ENCODE results near the gene PNPLA7.
"Not testable (repeated sequence)": the region's sequence is repeated elsewhere in the genome, so short reads cannot be mapped to it uniquely, and the experiment has no call there.

The PNPLA7 gene

DNA sequence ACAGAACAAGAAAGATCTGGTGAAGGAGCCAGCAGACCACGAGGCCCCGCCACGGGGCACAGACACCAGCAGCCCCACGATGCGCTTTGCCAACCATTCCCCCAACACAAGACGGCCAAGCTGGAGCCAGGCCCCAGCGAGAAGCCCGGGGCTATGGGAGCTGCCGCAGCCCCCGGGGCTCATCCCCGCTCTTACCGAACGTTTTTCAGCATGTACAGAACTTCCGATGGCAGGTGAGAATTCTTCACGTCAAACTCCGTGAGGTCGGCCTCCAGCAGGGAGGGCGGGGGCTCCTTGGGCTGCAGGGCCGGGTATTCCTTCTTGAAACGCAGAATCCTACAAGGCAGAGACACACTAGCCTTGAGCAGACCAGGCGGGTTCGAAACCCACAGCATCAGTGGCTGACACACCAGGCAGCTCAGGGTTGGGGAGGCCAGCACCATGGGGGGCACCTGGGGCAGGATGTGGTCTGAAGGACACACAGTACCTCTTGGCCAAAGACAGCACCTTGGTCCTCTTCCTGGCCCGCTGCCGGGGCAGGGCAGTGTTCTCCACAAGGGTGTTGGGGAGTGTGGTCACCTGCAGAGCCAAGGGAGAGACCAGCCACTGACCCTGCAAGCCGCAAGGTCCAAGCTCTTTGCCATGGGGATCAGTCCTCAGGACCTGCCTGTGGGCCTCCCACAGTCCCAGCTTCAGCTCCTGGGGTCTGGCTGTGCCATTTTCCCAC lies 6.8 kb downstream of the PNPLA7 start:
- no peak overlapping the region for H3K27ac ChIP-seq (ENCODE audit: insufficient read depth, low read depth, low read length, poor library complexity, severe bottlenecking)
- 94% methylated on average over 25 of the region's 25 CpGs for WGBS, 2 experiments
- H3K9me3 ChIP-seq (ENCODE audit: control insufficient read depth, low read length), result no peaks in the 10 kb centered on the region
- H3K27me3 ChIP-seq (ENCODE audit: control insufficient read depth, insufficient read depth, low read length, poor library complexity, severe bottlenecking), result no peaks in the 10 kb centered on the region
- H3K4me3 ChIP-seq (ENCODE audit: insufficient read depth, low read depth, low read length), result no peak overlapping the region
- no peaks in the 10 kb centered on the region for H3K4me1 ChIP-seq (ENCODE audit: control insufficient read depth, insufficient read depth, low read length)
- H3K36me3 ChIP-seq (ENCODE audit: control insufficient read depth, insufficient read depth, low read length), result no peaks in the 10 kb centered on the region

GRCh38 chr9:137542486-137542885 lies 7.7 kb downstream of the PNPLA7 start:
- Histone ChIP-seq H3K36me3 (ENCODE audit: control insufficient read depth, insufficient read depth, low read length) (no peaks in the 10 kb centered on the region), H3K27me3 (ENCODE audit: control insufficient read depth, insufficient read depth, low read length, poor library complexity, severe bottlenecking) (no peaks in the 10 kb centered on the region), H3K9me3 (ENCODE audit: control insufficient read depth, low read length) (no peaks in the 10 kb centered on the region), H3K4me1 (ENCODE audit: control insufficient read depth, insufficient read depth, low read length) (no peaks in the 10 kb centered on the region), H3K27ac (ENCODE audit: insufficient read depth, low read depth, low read length, poor library complexity, severe bottlenecking) (no peak overlapping the region), H3K4me3 (ENCODE audit: insufficient read depth, low read depth, low read length) (no peak overlapping the region)
- 90 to 91% methylated on average over 20 of the region's 20 CpGs for WGBS, 2 experiments

- Histone ChIP-seq H3K27ac (ENCODE audit: insufficient read depth, low read depth, low read length, poor library complexity, severe bottlenecking) (no peak overlapping the region), H3K27me3 (ENCODE audit: control insufficient read depth, insufficient read depth, low read length, poor library complexity, severe bottlenecking) (no peaks in the 10 kb centered on the region), H3K4me3 (ENCODE audit: insufficient read depth, low read depth, low read length) (no peak overlapping the region), H3K4me1 (ENCODE audit: control insufficient read depth, insufficient read depth, low read length) (no peaks in the 10 kb centered on the region), H3K36me3 (ENCODE audit: control insufficient read depth, insufficient read depth, low read length) (no peaks in the 10 kb centered on the region), H3K9me3 (ENCODE audit: control insufficient read depth, low read length) (no peaks in the 10 kb centered on the region)
- WGBS, 2 experiments, result 95 to 97% methylated on average over 18 of the region's 18 CpGs
Measured at GRCh38 chr9:137540536-137540935, 9.7 kb downstream of the PNPLA7 start.

DNA sequence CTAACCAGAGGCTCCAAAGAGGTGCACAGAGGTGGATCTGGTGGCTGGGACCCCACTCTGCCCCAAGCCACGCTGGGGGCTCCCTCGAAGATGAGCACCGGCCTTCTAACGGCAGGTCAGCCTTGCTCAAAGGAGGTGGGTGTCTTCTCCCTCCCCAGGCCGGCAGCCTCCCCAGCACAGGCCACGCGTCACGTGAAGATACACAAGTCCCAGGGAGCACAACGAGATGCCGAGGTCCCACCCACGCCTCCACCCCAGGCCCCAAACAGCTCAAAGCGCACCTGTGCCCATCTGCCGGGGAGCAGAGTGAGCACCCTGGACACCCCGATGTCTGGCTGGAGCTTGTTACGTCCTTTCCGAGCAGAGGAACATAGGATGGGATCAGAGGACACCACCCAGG lies 12.1 kb downstream of the PNPLA7 start:
- Histone ChIP-seq H3K27me3 (ENCODE audit: control insufficient read depth, insufficient read depth, low read length, poor library complexity, severe bottlenecking) (no peaks in the 10 kb centered on the region), H3K27ac (ENCODE audit: insufficient read depth, low read depth, low read length, poor library complexity, severe bottlenecking) (no peak overlapping the region), H3K4me1 (ENCODE audit: control insufficient read depth, insufficient read depth, low read length) (no peaks in the 10 kb centered on the region), H3K9me3 (ENCODE audit: control insufficient read depth, low read length) (no peaks in the 10 kb centered on the region), H3K36me3 (ENCODE audit: control insufficient read depth, insufficient read depth, low read length) (no peaks in the 10 kb centered on the region), H3K4me3 (ENCODE audit: insufficient read depth, low read depth, low read length) (no peak overlapping the region)
- WGBS, 2 experiments, result 96 to 97% methylated on average over 16 of the region's 16 CpGs

GRCh38 chr9:137536594-137537131 lies 13.5 kb downstream of the PNPLA7 start:
- H3K4me3 ChIP-seq (ENCODE audit: insufficient read depth, low read depth, low read length); H3K27me3 ChIP-seq (ENCODE audit: control insufficient read depth, insufficient read depth, low read length, poor library complexity, severe bottlenecking); H3K4me1 ChIP-seq (ENCODE audit: control insufficient read depth, insufficient read depth, low read length); H3K36me3 ChIP-seq (ENCODE audit: control insufficient read depth, insufficient read depth, low read length); H3K27ac ChIP-seq (ENCODE audit: insufficient read depth, low read depth, low read length, poor library complexity, severe bottlenecking); H3K9me3 ChIP-seq (ENCODE audit: control insufficient read depth, low read length): not testable (repeated sequence)
- WGBS, 2 experiments, result 94 to 95% methylated on average over 16 of the region's 16 CpGs

GRCh38 chr9:137535120-137535428 lies 15.1 kb downstream of the PNPLA7 start:
- Histone ChIP-seq H3K4me3 (ENCODE audit: insufficient read depth, low read depth, low read length) (no peak overlapping the region), H3K27ac (ENCODE audit: insufficient read depth, low read depth, low read length, poor library complexity, severe bottlenecking) (no peak overlapping the region), H3K27me3 (ENCODE audit: control insufficient read depth, insufficient read depth, low read length, poor library complexity, severe bottlenecking) (no peaks in the 10 kb centered on the region), H3K9me3 (ENCODE audit: control insufficient read depth, low read length) (no peaks in the 10 kb centered on the region), H3K4me1 (ENCODE audit: control insufficient read depth, insufficient read depth, low read length) (no peaks in the 10 kb centered on the region), H3K36me3 (ENCODE audit: control insufficient read depth, insufficient read depth, low read length) (no peaks in the 10 kb centered on the region)

GRCh38 chr9:137534256-137535119 lies 15.7 kb downstream of the PNPLA7 start:
- no peaks in the 10 kb centered on the region for H3K27me3 ChIP-seq (ENCODE audit: control insufficient read depth, insufficient read depth, low read length, poor library complexity, severe bottlenecking)
- H3K27ac ChIP-seq (ENCODE audit: insufficient read depth, low read depth, low read length, poor library complexity, severe bottlenecking), result no peak overlapping the region
- 69 to 70% methylated on average over 19 of the region's 19 CpGs for WGBS, 2 experiments
- no peaks in the 10 kb centered on the region for H3K9me3 ChIP-seq (ENCODE audit: control insufficient read depth, low read length)
- H3K4me3 ChIP-seq (ENCODE audit: insufficient read depth, low read depth, low read length), result no peak overlapping the region
- H3K4me1 ChIP-seq (ENCODE audit: control insufficient read depth, insufficient read depth, low read length), result no peaks in the 10 kb centered on the region
- H3K36me3 ChIP-seq (ENCODE audit: control insufficient read depth, insufficient read depth, low read length), result no peaks in the 10 kb centered on the region

DNA sequence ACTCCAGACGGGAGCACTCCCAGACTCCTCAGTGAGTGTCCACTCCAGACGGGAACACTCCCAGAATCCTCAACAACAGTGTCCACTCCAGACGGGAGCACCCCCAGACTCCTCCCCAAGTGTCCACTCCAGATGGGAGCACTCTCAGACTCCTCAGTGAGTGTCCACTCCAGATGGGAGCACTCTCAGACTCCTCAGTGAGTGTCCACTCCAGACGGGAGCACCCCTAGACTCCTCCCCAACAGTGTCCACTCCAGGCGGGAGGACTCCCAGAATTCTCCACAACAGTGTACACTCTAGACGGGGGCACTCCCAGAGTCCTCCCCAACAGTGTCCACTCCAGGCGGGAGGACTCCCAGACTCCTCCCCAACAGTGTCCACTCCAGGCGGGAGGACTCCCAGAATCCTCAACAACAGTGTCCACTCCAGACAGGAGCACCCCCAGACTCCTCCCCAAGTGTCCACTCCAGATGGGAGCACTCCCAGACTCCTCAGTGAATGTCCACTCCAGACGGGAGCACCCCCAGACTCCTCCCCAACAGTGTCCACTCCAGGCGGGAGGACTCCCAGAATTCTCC lies 17.2 kb downstream of the PNPLA7 start:
- not testable (repeated sequence) for H3K4me1 ChIP-seq (ENCODE audit: control insufficient read depth, insufficient read depth, low read length); H3K36me3 ChIP-seq (ENCODE audit: control insufficient read depth, insufficient read depth, low read length); H3K4me3 ChIP-seq (ENCODE audit: insufficient read depth, low read depth, low read length); H3K27ac ChIP-seq (ENCODE audit: insufficient read depth, low read depth, low read length, poor library complexity, severe bottlenecking); H3K9me3 ChIP-seq (ENCODE audit: control insufficient read depth, low read length); H3K27me3 ChIP-seq (ENCODE audit: control insufficient read depth, insufficient read depth, low read length, poor library complexity, severe bottlenecking)
- WGBS, 2 experiments, result 89 to 93% methylated on average over 10 of the region's 10 CpGs

DNA sequence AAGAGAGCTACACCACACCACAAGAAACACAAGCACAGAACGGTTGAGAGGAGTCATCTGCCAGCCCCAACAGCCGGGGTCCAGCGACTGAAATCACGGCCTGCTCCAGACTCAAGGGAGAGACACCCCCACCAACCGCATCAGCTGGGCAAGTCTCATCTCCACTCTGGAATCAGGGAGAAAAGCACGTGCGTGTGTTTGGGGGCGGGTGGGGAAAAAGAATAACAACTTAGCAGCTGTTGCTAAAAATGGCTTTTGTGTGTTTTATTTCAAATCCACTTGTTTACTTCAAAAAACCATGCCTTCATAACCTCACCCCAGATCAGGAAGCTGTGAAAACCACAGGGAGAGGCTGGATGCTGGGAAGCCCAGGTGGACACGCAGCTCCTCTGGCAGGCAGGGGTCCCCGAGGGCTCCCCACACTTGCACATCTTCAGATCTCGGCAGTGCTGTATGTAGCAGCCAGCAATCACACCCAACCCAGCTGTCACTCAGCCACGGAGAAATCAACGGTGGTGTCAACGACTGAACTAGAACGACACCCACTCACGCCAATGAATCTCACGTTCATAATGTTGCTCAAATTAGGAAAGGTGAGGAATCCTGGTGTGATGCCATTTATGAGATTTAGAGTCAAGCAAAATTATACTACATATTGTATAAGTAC lies 19.0 kb downstream of the PNPLA7 start:
- Histone ChIP-seq H3K9me3 (ENCODE audit: control insufficient read depth, low read length) (no peaks in the 10 kb centered on the region), H3K27me3 (ENCODE audit: control insufficient read depth, insufficient read depth, low read length, poor library complexity, severe bottlenecking) (no peaks in the 10 kb centered on the region), H3K4me3 (ENCODE audit: insufficient read depth, low read depth, low read length) (no peak overlapping the region), H3K27ac (ENCODE audit: insufficient read depth, low read depth, low read length, poor library complexity, severe bottlenecking) (no peak overlapping the region), H3K36me3 (ENCODE audit: control insufficient read depth, insufficient read depth, low read length) (no peaks in the 10 kb centered on the region), H3K4me1 (ENCODE audit: control insufficient read depth, insufficient read depth, low read length) (no peaks in the 10 kb centered on the region)
- 91% methylated on average over 17 of the region's 17 CpGs for WGBS, 2 experiments

GRCh38 chr9:137530331-137530730 lies 19.9 kb downstream of the PNPLA7 start:
- Histone ChIP-seq H3K4me3 (ENCODE audit: insufficient read depth, low read depth, low read length) (no peak overlapping the region), H3K36me3 (ENCODE audit: control insufficient read depth, insufficient read depth, low read length) (no peaks in the 10 kb centered on the region), H3K9me3 (ENCODE audit: control insufficient read depth, low read length) (no peaks in the 10 kb centered on the region), H3K27me3 (ENCODE audit: control insufficient read depth, insufficient read depth, low read length, poor library complexity, severe bottlenecking) (no peaks in the 10 kb centered on the region), H3K4me1 (ENCODE audit: control insufficient read depth, insufficient read depth, low read length) (no peaks in the 10 kb centered on the region), H3K27ac (ENCODE audit: insufficient read depth, low read depth, low read length, poor library complexity, severe bottlenecking) (no peak overlapping the region)
- WGBS, 2 experiments, result 90 to 93% methylated on average over 5 of the region's 5 CpGs

All from ectodermal cell (in vitro differentiated cells).